Fibroblast of skin of right biceps (primary cell): Measurements from ENCODE around the gene ZSCAN26.
"Not testable (repeated sequence)": the region's sequence is repeated elsewhere in the genome, so short reads cannot be mapped to it uniquely, and the experiment has no call there.

Source experiments
- DNase-seq: peaks from one replicate; pipeline ENCODE4 v3.0.0-alpha.2; 2013

ZSCAN26 gene

GRCh38 chr6:28257042-28257441 lies 9.9 kb upstream of the ZSCAN26 start:
- DNase-seq: no peak

GRCh38 chr6:28258877-28259777 lies 7.8 kb upstream of the ZSCAN26 start, which contains the start of gene NKAPL:
Gene NKAPL (plus strand): TSS chr6:28259297. CDS start chr6:28259372, 75 bp downstream.
- peak; percentile 72 for DNase-seq

- DNase-seq: no peak
These were observed 3.0 kb upstream of the ZSCAN26 start for GRCh38 chr6:28263922-28264321.

GRCh38 chr6:28264834-28265401 lies 2.0 kb upstream of the ZSCAN26 start:
- DNase-seq: no peak

- no peak for DNase-seq
These were observed 381 bp upstream of the ZSCAN26 start for GRCh38 chr6:28266563-28266961.

- DNase-seq: no peak
These were observed 734 bp downstream of the ZSCAN26 start for GRCh38 chr6:28267695-28268059.

- peak; percentile 91 for DNase-seq
These were observed 2.5 kb downstream of the ZSCAN26 start for GRCh38 chr6:28269492-28269891.

- no peak for DNase-seq
These were observed 7.9 kb downstream of the ZSCAN26 start for GRCh38 chr6:28274888-28275287.

GRCh38 chr6:28277746-28278145 lies 10.8 kb downstream of the ZSCAN26 start:
- no peak for DNase-seq

GRCh38 chr6:28280595-28281287 lies 13.8 kb downstream of the ZSCAN26 start:
- no peak for DNase-seq

- peak; percentile 80 for DNase-seq
These were observed 14.5 kb downstream of the ZSCAN26 start, which contains the start of gene PGBD1 for GRCh38 chr6:28281288-28282064. Gene PGBD1 (plus strand): TSS chr6:28281572. CDS start chr6:28283814, 2,242 bp downstream.

- peak; percentile 10 for DNase-seq
These were observed 16.0 kb downstream of the ZSCAN26 start for GRCh38 chr6:28282926-28283325.

GRCh38 chr6:28291573-28291972 lies 24.6 kb downstream of the ZSCAN26 start:
- no peak for DNase-seq

GRCh38 chr6:28295326-28295725 lies 28.4 kb downstream of the ZSCAN26 start:
- no peak for DNase-seq

- no peak for DNase-seq
These were observed 29.6 kb downstream of the ZSCAN26 start for GRCh38 chr6:28296520-28297060.

GRCh38 chr6:28303570-28303969 lies 36.6 kb downstream of the ZSCAN26 start:
- no peak for DNase-seq

GRCh38 chr6:28306363-28306762 lies 39.4 kb downstream of the ZSCAN26 start:
- not testable (repeated sequence) for DNase-seq

- no peak for DNase-seq
These were observed 44.3 kb downstream of the ZSCAN26 start for GRCh38 chr6:28311139-28311823.

GRCh38 chr6:28312939-28313338 lies 46.0 kb downstream of the ZSCAN26 start:
- no peak for DNase-seq

GRCh38 chr6:28315628-28316027 lies 48.7 kb downstream of the ZSCAN26 start:
- peak; percentile 7 for DNase-seq

- DNase-seq: not testable (repeated sequence)
These were observed 50.9 kb downstream of the ZSCAN26 start for GRCh38 chr6:28317866-28318265.

GRCh38 chr6:28322661-28323060 lies 55.7 kb downstream of the ZSCAN26 start:
- DNase-seq: no peak
